GM12878 (cell line): Measurements from ENCODE around the gene MRPL49. TPM values are rescaled to one million over a fixed set of nuclear protein-coding genes. Genes with fewer than 3 reads are reported as not detected.

ENCODE experiments used
- ATAC-seq: fragments of 200-7000 bp; cut with Tn5 transposase; 3 replicates; pipeline ENCODE4 v1.9.1; 2020; ENCODE audit warnings: mild to moderate bottlenecking, moderate library complexity
- BruUV-seq: library from RNA; stranded (reverse); fragments of 400-500 nt; replicated peaks from 2 replicates; lab custom pipeline; 2021; lab: Mats Ljungman, UMichigan
- CTCF ChIA-PET: fragments of 300-600 bp; sonication (Branson Sonifier 250); formaldehyde crosslinking; extraction: SDS; loops from one replicate; lab custom pipeline; 2021; ENCODE audit warnings: inconsistent platforms; lab: Yijun Ruan, JAX
- POLR2A ChIA-PET: fragments of 350-600 bp; formaldehyde crosslinking; extraction: SDS; loops from one replicate; lab custom pipeline; 2021; ENCODE audit warnings: inconsistent platforms; lab: Charles Lee
- RAD21 ChIA-PET: fragments of 300-600 bp; sonication (Branson Sonifier 250); formaldehyde crosslinking; loops from one replicate; lab custom pipeline; 2023; ENCODE audit warnings: antibody characterized with exemption; ENCODE audit not compliant: unreplicated experiment; lab: Charles Lee
- SMC1A ChIA-PET: fragments of 300-600 bp; sonication (Branson Sonifier 250); formaldehyde crosslinking; loops from one replicate; lab custom pipeline; 2023; ENCODE audit not compliant: unreplicated experiment, uncharacterized antibody; lab: Charles Lee
- DNase-seq: peaks from one replicate; pipeline ENCODE4 v3.0.0-alpha.2; 2011; ENCODE audit warnings: low read depth, low spot score
- FAIRE-seq: peaks from 3 replicates; lab custom pipeline; 2011; peaks lifted over from hg19 to GRCh38; lab: Jason Lieb, UNC
- H2AFZ ChIP-seq: 2 replicates; pipeline ENCODE4 v1.6.0; 2011; ENCODE audit warnings: low read depth, low read length, control low read depth; ENCODE audit not compliant: control insufficient read depth
- H3K27ac ChIP-seq: 2 replicates; pipeline ENCODE4 v1.5.1; 2011; ENCODE audit warnings: control low read depth; ENCODE audit not compliant: control insufficient read depth, insufficient read depth
- H3K27me3 ChIP-seq, 2 experiments: replicated peaks in 1 of 2; 2 replicates each; pipeline versions ENCODE4 v1.6.0 to v1.6.1; 2011; ENCODE audit warnings: low read length in 1 of 2; ENCODE audit not compliant: control insufficient read depth in 2 of 2, insufficient read depth in 2 of 2
- H3K36me3 ChIP-seq, 2 experiments: 2 replicates each; pipeline ENCODE4 v1.5.1; 2011; ENCODE audit warnings: low read length in 1 of 2; ENCODE audit not compliant: control insufficient read depth in 2 of 2, insufficient read depth in 2 of 2
- H3K4me1 ChIP-seq: 2 replicates; pipeline ENCODE4 v1.6.1; 2011; ENCODE audit warnings: mild to moderate bottlenecking, low read length, moderate library complexity, mixed read lengths; ENCODE audit not compliant: control insufficient read depth, insufficient read depth
- H3K4me2 ChIP-seq: 2 replicates; pipeline ENCODE4 v1.6.0; 2011; ENCODE audit warnings: control low read depth; ENCODE audit not compliant: control insufficient read depth, insufficient read depth
- H3K4me3 ChIP-seq: fragments of 200-600 bp; sonication (generic); 2 replicates; pipeline ENCODE4 v1.5.1; 2016
- H3K79me2 ChIP-seq: 2 replicates; pipeline ENCODE4 v1.6.0; 2011; ENCODE audit warnings: low read length; ENCODE audit not compliant: control insufficient read depth, insufficient read depth
- H3K9ac ChIP-seq: 2 replicates; pipeline ENCODE4 v1.8.0; 2011; ENCODE audit warnings: low read length, control low read depth, mixed read lengths; ENCODE audit not compliant: control insufficient read depth, insufficient read depth
- H3K9me3 ChIP-seq: replicated peaks from 3 replicates; pipeline ENCODE4 v1.5.1; 2011; ENCODE audit warnings: mild to moderate bottlenecking, low read length; ENCODE audit not compliant: control insufficient read depth, insufficient read depth
- H4K20me1 ChIP-seq: 2 replicates; pipeline ENCODE4 v1.6.0; 2011; ENCODE audit not compliant: control insufficient read depth, insufficient read depth
- BCL3 ChIP-seq: IDR thresholded peaks from 2 replicates; pipeline ENCODE4 v1.6.1; 2011; ENCODE audit warnings: borderline replicate concordance, low read depth, mild to moderate bottlenecking, moderate library complexity, low read length; ENCODE audit not compliant: insufficient read depth, poor library complexity, severe bottlenecking
- BMI1 ChIP-seq: fragments of 450-650 bp; IDR thresholded peaks from 2 replicates; pipeline ENCODE4 v1.6.1; 2016; ENCODE audit warnings: mild to moderate bottlenecking, moderate library complexity, borderline replicate concordance
- BRCA1 ChIP-seq: IDR thresholded peaks from 2 replicates; pipeline ENCODE4 v1.6.1; 2011; ENCODE audit warnings: low read depth, low read length, improper control_type of control experiment
- EGR1 ChIP-seq, 2 experiments: IDR thresholded peaks; 1 replicate in 1 of 2; 2 replicates in 1 of 2; pipeline ENCODE4 v1.6.1; 2011 to 2012; ENCODE audit warnings: low read depth in 2 of 2, low read length in 2 of 2, borderline replicate concordance in 1 of 2, mild to moderate bottlenecking in 1 of 2, moderate library complexity in 1 of 2
- GABPA ChIP-seq: IDR thresholded peaks from 2 replicates; pipeline ENCODE4 v1.6.1; 2014; ENCODE audit warnings: antibody characterized with exemption, low read depth, mild to moderate bottlenecking, inconsistent platforms
- MTA3 ChIP-seq: IDR thresholded peaks from 2 replicates; pipeline ENCODE4 v1.6.1; 2012; ENCODE audit warnings: low read length, inconsistent platforms, borderline replicate concordance
- MXI1 ChIP-seq: fragments of 150-350 bp; IDR thresholded peaks from 2 replicates; pipeline ENCODE4 v1.6.1; 2011; ENCODE audit warnings: low read depth, mild to moderate bottlenecking, inconsistent platforms, low read length, improper control_type of control experiment
- NR2C1 ChIP-seq: fragments of 450-650 bp; IDR thresholded peaks from 2 replicates; pipeline ENCODE4 v1.6.1; 2017; ENCODE audit warnings: antibody characterized with exemption, mild to moderate bottlenecking, moderate library complexity
- PAX5 ChIP-seq: IDR thresholded peaks from 2 replicates; pipeline ENCODE4 v1.6.1; 2011; ENCODE audit warnings: low read depth, low read length, borderline replicate concordance
- PML ChIP-seq: IDR thresholded peaks from 2 replicates; pipeline ENCODE4 v1.6.1; 2012; ENCODE audit warnings: low read length, inconsistent platforms
- POU2F2 ChIP-seq: IDR thresholded peaks from 3 replicates; pipeline ENCODE4 v1.6.1; 2011; ENCODE audit warnings: low read depth, mild to moderate bottlenecking, low read length, borderline replicate concordance
- RB1 ChIP-seq: fragments of 450-650 bp; formaldehyde crosslinking; IDR thresholded peaks from 2 replicates; pipeline ENCODE4 v1.6.1; 2017; ENCODE audit warnings: mild to moderate bottlenecking, borderline replicate concordance
- SMAD1 ChIP-seq: fragments of 450-650 bp; IDR thresholded peaks from 2 replicates; pipeline ENCODE4 v1.6.1; 2018; ENCODE audit warnings: mild to moderate bottlenecking, low read depth; ENCODE audit not compliant: partially characterized antibody
- YY1 ChIP-seq: IDR thresholded peaks from 2 replicates; pipeline ENCODE4 v1.6.1; 2011; ENCODE audit warnings: low read depth, mild to moderate bottlenecking, low read length
- ZNF384 ChIP-seq: IDR thresholded peaks from 2 replicates; pipeline ENCODE4 v1.6.1; 2012; ENCODE audit warnings: low read depth, mild to moderate bottlenecking, low read length, improper control_type of control experiment, borderline replicate concordance
- ZNF622 ChIP-seq: fragments of 450-650 bp; IDR thresholded peaks from 2 replicates; pipeline ENCODE4 v1.6.1; 2017; ENCODE audit warnings: mild to moderate bottlenecking, inconsistent platforms
- WGBS: methylation state at CpG from one replicate; pipeline ENCODE4 v1.1.6; 2016; ENCODE audit warnings: low lambda C conversion rate; ENCODE audit not compliant: insufficient replicate concordance, insufficient coverage; ENCODE audit errors: missing lambda C conversion rate; 5-methylcytosine and 5-hydroxymethylcytosine counted together
- in situ Hi-C: fragments of 300-500 bp; cut with MboI; formaldehyde crosslinking; loops from 9 replicates; pipeline ENCODE4 v1.14.3; 2018; ENCODE audit warnings: mixed read lengths
- intact Hi-C: fragments of 100-400 bp; cut with micrococcal nuclease; formaldehyde crosslinking; loops from one replicate; pipeline ENCODE4 v1.14.2; 2022; ENCODE audit not compliant: unreplicated experiment
- polyA plus RNA-seq, 11 experiments: library from polyadenylated mRNA; depleted of rRNA in 4 of 11; unstranded in 6 of 11; stranded (reverse) in 5 of 11; fragments of >200 nt; fragmentation: Nextera tagmentation in 4 of 11; fragmentation: Illumina TruSeq in 1 of 11; extraction: Ambion mirVana in 4 of 11; extraction: Trizol in 1 of 11; gene quantifications; 1 replicate in 1 of 11; 2 replicates in 10 of 11; pipeline versions ENCODE4 v1.2.1 to v1.2.3, GENCODE V29; 2011 to 2016; ENCODE audit warnings: inconsistent platforms in 2 of 11, missing spikeins in 2 of 11, low read depth in 1 of 11
- total RNA-seq, 4 experiments: library from RNA; depleted of rRNA in 3 of 4; stranded (reverse); fragments of >200 nt in 3 of 4; fragmentation: Illumina TruSeq in 1 of 4; extraction: Trizol in 1 of 4; gene quantifications; 2 replicates each; pipeline versions ENCODE4 v1.2.1 to v1.2.3, GENCODE V29; 2013 to 2021
- TF ChIP-seq, protein P1 (sequence below): fragments of 450-650 bp; IDR thresholded peaks from 2 replicates; pipeline ENCODE4 v1.6.1; 2016; ENCODE audit warnings: mild to moderate bottlenecking, moderate library complexity, borderline replicate concordance

The MRPL49 gene
- total and polyA plus RNA-seq, 10 of the 15 experiments (the other 5 are each of a cell fraction or from before 2014, with no cell fraction given), result 42.0 to 116 (median 71.7) TPM

DNA sequence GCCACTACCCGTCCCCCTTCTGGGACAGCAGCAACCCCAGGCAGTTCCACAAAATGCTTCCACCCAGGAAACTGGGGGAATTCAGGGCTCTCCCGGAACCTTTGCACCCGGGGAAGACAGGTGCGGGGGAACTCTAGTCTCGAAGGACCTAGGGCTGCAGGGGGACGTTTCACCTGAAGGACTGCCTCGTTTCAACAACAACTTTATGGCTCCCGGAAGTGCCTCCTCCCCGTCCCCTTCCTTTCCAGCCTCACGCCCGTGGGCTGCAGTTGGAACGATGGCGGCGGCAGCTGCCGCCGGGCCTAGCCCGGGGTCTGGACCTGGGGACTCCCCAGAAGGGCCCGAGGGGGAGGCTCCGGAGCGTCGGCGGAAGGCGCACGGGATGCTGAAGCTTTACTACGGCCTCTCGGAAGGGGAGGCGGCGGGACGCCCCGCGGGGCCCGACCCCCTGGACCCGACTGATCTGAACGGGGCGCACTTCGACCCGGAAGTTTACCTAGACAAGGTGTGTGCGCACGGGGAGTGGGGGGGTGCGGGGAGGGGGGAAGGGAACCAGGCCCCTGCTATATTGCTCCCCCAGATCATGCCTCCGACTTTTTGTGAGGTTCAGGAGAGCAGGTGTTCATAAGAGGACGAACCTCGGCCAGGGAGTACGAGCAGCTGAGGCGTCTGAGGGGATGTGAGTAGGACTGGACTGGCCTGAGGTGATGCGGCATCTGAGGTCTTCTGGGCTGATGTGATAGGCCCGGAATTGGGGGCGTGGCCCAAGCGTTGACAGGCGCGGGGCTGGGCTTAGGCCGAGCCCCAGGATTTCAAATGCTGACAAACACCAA, 25.9 kb upstream of the MRPL49 start, which contains the start of gene VPS51:
TSS of gene VPS51 (plus strand) at position 241 of the 833 bp plus-strand sequence. CDS start at position 278, 37 bp downstream.
- H3K4me2 ChIP-seq, result peak within 1 kb of the TSS; percentile 96
- SMC1A ChIA-PET, result interaction anchor here (0.6 to 3.7 kb wide), 3 partner anchors 15 to 248 kb away, joined by 3 to 18 read pairs (median 6); partner anchors contain the start of gene TM7SF2
- DNase-seq, result peak; percentile 51
- H3K27ac ChIP-seq, result peak within 1 kb of the TSS; percentile 45
- peaks cover 9% of the 10 kb centered on the region for H3K79me2 ChIP-seq
- BruUV-seq, result TSS peak; percentile 92
- H3K4me1 ChIP-seq, result peaks cover 4% of the 10 kb centered on the region
- H3K36me3 ChIP-seq, result 0 out of 4 replicates have a peak, but pooled peaks cover 0 to 2% of the 10 kb centered on the region in 2 experiments
- peak within 1 kb of the TSS; percentile 98 for H2AFZ ChIP-seq
- peak; percentile 92 for FAIRE-seq
- no peaks in the 10 kb centered on the region for H4K20me1 ChIP-seq
- RAD21 ChIA-PET, result interaction anchor here (1.3 to 1.8 kb wide), 2 partner anchors 83 to 248 kb away, joined by 4 to 6 read pairs; no protein-coding TSS in a partner anchor
- intact Hi-C loops, result loop anchor here (5.0 kb wide), 1 partner anchor 84 kb away; the partner anchor contains the start of gene ARL2
- CTCF ChIA-PET, result interaction anchor here (0.9 to 7.0 kb wide), 5 partner anchors 16 to 85 kb away, joined by 3 to 76 read pairs (median 16); partner anchors contain the start of genes ARL2, CAPN1, FAU and TM7SF2
- ATAC-seq, result peak; percentile 99
- POLR2A ChIA-PET, result interaction anchor here (0.8 to 2.2 kb wide), 3 partner anchors 13 to 169 kb away, joined by 3 to 11 read pairs (median 5); partner anchors contain the start of genes CDCA5, TM7SF2 and ZFPL1
- no peaks in the 10 kb centered on the region for H3K27me3 ChIP-seq
- in situ Hi-C loops, result no loop called here
- WGBS, result under 1% methylated on average over 46 of the region's 52 CpGs
- H3K4me3 ChIP-seq, result peak within 1 kb of the TSS; percentile 96
- H3K9ac ChIP-seq, result peak within 1 kb of the TSS; percentile 69
- H3K9me3 ChIP-seq, result no peaks in the 10 kb centered on the region
- TF ChIP-seq BRCA1 (no peak), ZNF622 (no peak), RB1 (peak; percentile 97; the same call in 1 of the 2 replicates), YY1 (peak; percentile 96), MTA3 (peak; percentile 96; the same call in 1 of the 2 replicates), BMI1 (no peak), ZNF384 (peak; percentile 59; the same call in 1 of the 2 replicates), NR2C1 (peak; percentile 95), MXI1 (peak; percentile 83), GABPA (peak; percentile 99), PML (peak; percentile 87), SMAD1 (peak; percentile 24), POU2F2 (peak; percentile 92), EGR1 (IDR thresholded peaks at IDR 0.05; ENCODE audit: borderline replicate concordance in 1 of 2, low read depth in 2 of 2, low read length in 2 of 2) (peak; percentile 69 to 85), PAX5 (peak; percentile 61), BCL3 (peak; percentile 22)
- TF ChIP-seq, protein P1, sequence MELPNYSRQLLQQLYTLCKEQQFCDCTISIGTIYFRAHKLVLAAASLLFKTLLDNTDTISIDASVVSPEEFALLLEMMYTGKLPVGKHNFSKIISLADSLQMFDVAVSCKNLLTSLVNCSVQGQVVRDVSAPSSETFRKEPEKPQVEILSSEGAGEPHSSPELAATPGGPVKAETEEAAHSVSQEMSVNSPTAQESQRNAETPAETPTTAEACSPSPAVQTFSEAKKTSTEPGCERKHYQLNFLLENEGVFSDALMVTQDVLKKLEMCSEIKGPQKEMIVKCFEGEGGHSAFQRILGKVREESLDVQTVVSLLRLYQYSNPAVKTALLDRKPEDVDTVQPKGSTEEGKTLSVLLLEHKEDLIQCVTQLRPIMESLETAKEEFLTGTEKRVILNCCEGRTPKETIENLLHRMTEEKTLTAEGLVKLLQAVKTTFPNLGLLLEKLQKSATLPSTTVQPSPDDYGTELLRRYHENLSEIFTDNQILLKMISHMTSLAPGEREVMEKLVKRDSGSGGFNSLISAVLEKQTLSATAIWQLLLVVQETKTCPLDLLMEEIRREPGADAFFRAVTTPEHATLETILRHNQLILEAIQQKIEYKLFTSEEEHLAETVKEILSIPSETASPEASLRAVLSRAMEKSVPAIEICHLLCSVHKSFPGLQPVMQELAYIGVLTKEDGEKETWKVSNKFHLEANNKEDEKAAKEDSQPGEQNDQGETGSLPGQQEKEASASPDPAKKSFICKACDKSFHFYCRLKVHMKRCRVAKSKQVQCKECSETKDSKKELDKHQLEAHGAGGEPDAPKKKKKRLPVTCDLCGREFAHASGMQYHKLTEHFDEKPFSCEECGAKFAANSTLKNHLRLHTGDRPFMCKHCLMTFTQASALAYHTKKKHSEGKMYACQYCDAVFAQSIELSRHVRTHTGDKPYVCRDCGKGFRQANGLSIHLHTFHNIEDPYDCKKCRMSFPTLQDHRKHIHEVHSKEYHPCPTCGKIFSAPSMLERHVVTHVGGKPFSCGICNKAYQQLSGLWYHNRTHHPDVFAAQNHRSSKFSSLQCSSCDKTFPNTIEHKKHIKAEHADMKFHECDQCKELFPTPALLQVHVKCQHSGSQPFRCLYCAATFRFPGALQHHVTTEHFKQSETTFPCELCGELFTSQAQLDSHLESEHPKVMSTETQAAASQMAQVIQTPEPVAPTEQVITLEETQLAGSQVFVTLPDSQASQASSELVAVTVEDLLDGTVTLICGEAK, result peak; percentile 100
